ENCODE results near the gene PTGDR. TPM values are rescaled to one million over a fixed set of nuclear protein-coding genes. Genes with fewer than 3 reads are reported as not detected.

Gene PTGDR
- total and polyA plus RNA-seq, 2 experiments from 2014 or later: 2.5 to 3.5 TPM

DNA sequence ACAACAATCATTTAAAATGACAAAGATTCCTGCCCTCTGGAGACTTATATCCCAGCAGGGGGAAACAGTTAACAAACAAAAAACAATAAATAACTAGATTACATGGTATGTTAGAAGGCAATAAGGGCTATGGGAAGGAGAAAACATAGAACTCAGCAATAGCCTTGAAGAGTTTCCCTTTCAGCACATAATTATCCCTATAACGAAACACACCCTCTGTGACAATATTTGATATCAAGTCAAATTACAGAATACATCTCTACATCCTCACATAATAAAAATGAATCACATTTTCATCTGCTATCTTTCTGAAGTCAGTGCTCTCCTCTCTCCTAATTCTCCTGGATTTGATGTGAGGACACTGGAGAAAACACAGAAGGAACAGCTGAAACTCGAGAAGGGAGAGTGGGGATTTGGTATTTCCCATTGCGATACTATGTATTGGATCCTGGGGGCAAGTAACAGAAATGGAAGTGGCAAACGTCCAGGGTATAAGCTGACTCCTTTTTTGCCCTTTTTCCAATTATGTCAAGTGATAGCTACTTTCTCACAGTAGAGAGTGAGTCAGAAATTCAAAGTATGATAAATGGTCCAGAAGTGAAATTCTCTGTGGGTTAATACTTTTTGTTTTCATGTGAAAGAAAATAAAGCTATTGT is 36.9 kb downstream of the PTGDR start:
- Histone ChIP-seq H3K9me3 (ENCODE audit: low read depth) (no peaks in the 10 kb centered on the region), H3K9me2 (replicated peaks; ENCODE audit: insufficient read depth) (no peaks in the 10 kb centered on the region), H3K4me1 (ENCODE audit: insufficient read depth) (no peaks in the 10 kb centered on the region), H4K20me1 (ENCODE audit: insufficient read depth, poor library complexity, severe bottlenecking) (no peaks in the 10 kb centered on the region), H3K79me2 (no peaks in the 10 kb centered on the region), H3K27me3 (no peaks in the 10 kb centered on the region), H3K4me2 (no peak overlapping the region), H2AFZ (no peak overlapping the region), H3K27ac (no peak overlapping the region), H3K4me3 (no peak overlapping the region), H3K36me3 (replicated peaks; ENCODE audit: insufficient read depth, low read depth) (no peaks in the 10 kb centered on the region)
- DNase-seq (ENCODE audit: low spot score): no peak
- TF ChIP-seq EZH2phosphoT487 (IDR thresholded peaks at IDR 0.05; ENCODE audit: low read depth, severe bottlenecking, unreplicated experiment) (no peak), EZH2 (IDR thresholded peaks at IDR 0.05; ENCODE audit: borderline replicate concordance) (no peak)
- TF ChIP-seq, protein P1, sequence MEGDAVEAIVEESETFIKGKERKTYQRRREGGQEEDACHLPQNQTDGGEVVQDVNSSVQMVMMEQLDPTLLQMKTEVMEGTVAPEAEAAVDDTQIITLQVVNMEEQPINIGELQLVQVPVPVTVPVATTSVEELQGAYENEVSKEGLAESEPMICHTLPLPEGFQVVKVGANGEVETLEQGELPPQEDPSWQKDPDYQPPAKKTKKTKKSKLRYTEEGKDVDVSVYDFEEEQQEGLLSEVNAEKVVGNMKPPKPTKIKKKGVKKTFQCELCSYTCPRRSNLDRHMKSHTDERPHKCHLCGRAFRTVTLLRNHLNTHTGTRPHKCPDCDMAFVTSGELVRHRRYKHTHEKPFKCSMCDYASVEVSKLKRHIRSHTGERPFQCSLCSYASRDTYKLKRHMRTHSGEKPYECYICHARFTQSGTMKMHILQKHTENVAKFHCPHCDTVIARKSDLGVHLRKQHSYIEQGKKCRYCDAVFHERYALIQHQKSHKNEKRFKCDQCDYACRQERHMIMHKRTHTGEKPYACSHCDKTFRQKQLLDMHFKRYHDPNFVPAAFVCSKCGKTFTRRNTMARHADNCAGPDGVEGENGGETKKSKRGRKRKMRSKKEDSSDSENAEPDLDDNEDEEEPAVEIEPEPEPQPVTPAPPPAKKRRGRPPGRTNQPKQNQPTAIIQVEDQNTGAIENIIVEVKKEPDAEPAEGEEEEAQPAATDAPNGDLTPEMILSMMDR (IDR thresholded peaks at IDR 0.05; ENCODE audit: poor library complexity): no peak
- WGBS (ENCODE audit: low lambda C conversion rate, missing lambda C conversion rate): 72% methylated on average over 4 of the region's 4 CpGs

DNA sequence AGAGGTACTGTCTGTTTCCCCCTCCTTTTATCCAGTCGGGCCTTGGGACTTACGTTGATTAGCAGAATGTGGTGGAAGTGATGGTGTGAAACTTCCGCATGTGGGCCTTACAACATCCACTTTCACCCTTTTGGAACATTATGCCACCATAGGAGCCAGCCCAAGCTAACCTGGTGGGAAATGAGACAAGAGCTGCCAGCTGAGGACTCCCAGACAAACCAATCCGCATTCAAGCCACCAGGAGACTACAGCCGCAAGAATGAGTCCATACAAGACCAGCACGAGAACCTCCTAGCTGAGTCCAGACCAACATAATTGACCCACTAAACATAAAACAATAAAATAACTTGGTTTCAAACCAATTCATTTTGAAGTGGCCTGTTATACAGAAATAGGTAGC is 37.5 kb downstream of the PTGDR start:
- 96% methylated on average over 6 of the region's 6 CpGs for WGBS (ENCODE audit: low lambda C conversion rate, missing lambda C conversion rate)
- no peaks in the 10 kb centered on the region for H3K36me3 ChIP-seq (replicated peaks; ENCODE audit: insufficient read depth, low read depth)
- H4K20me1 ChIP-seq (ENCODE audit: insufficient read depth, poor library complexity, severe bottlenecking): no peaks in the 10 kb centered on the region
- TF ChIP-seq, protein P1 (IDR thresholded peaks at IDR 0.05; ENCODE audit: poor library complexity): no peak
- TF ChIP-seq EZH2phosphoT487 (IDR thresholded peaks at IDR 0.05; ENCODE audit: low read depth, severe bottlenecking, unreplicated experiment) (no peak), EZH2 (IDR thresholded peaks at IDR 0.05; ENCODE audit: borderline replicate concordance) (no peak)
- H3K27ac ChIP-seq: no peak overlapping the region
- H3K9me3 ChIP-seq (ENCODE audit: low read depth): no peaks in the 10 kb centered on the region
- no peak overlapping the region for H2AFZ ChIP-seq
- H3K27me3 ChIP-seq: no peaks in the 10 kb centered on the region
- H3K4me2 ChIP-seq: no peak overlapping the region
- no peak for DNase-seq (ENCODE audit: low spot score)
- no peaks in the 10 kb centered on the region for H3K79me2 ChIP-seq
- H3K4me3 ChIP-seq: no peak overlapping the region
- no peaks in the 10 kb centered on the region for H3K4me1 ChIP-seq (ENCODE audit: insufficient read depth)
- no peaks in the 10 kb centered on the region for H3K9me2 ChIP-seq (replicated peaks; ENCODE audit: insufficient read depth)

DNA sequence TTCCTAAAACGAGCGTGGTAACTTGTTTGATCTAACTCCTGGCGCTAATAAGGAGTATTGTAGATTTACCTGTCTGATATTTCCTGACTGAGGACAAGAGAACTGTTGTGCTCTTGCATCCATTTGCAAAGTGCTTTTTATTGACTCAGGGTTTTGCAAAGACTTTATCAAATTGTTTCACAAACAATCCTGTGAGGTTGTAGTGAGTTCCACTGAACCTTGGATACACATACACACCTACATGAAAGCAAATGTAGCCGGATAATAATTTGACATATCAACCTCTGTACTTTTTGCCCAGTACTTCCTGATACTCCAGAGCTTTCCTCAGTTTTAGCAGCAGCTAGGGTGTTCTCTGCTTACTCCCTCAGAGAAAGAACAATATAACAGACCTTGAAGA is 39.9 kb downstream of the PTGDR start:
- TF ChIP-seq EZH2 (IDR thresholded peaks at IDR 0.05; ENCODE audit: borderline replicate concordance): no peak
- TF ChIP-seq EZH2phosphoT487 (IDR thresholded peaks at IDR 0.05; ENCODE audit: low read depth, severe bottlenecking, unreplicated experiment): no peak
- TF ChIP-seq, protein P1 (IDR thresholded peaks at IDR 0.05; ENCODE audit: poor library complexity): no peak
- no peak overlapping the region for H3K4me2 ChIP-seq
- peak; percentile 9 for DNase-seq (ENCODE audit: low spot score)

More for the DNA sequence above, 39.9 kb downstream of the PTGDR start:
- Histone ChIP-seq H3K4me3 (no peak overlapping the region), H3K27me3 (no peaks in the 10 kb centered on the region), H3K36me3 (replicated peaks; ENCODE audit: insufficient read depth, low read depth) (no peaks in the 10 kb centered on the region), H3K27ac (peak overlapping the region; percentile 58), H3K9me2 (replicated peaks; ENCODE audit: insufficient read depth) (no peaks in the 10 kb centered on the region), H3K9me3 (ENCODE audit: low read depth) (no peaks in the 10 kb centered on the region), H3K79me2 (no peaks in the 10 kb centered on the region), H2AFZ (no peak overlapping the region), H4K20me1 (ENCODE audit: insufficient read depth, poor library complexity, severe bottlenecking) (no peaks in the 10 kb centered on the region), H3K4me1 (ENCODE audit: insufficient read depth) (peaks cover 2% of the 10 kb centered on the region)
- 69% methylated on average over 4 of the region's 4 CpGs for WGBS (ENCODE audit: low lambda C conversion rate, missing lambda C conversion rate)
